Subcutaneous abdominal adipose tissue (tissue), 5 donors: ENCODE results near the gene GPR137B.
"Not testable (repeated sequence)": the region's sequence is repeated elsewhere in the genome, so short reads cannot be mapped to it uniquely, and the experiment has no call there.

Source experiments
- H3K27ac ChIP-seq: one replicate; pipeline ENCODE4 v1.7.0; 2013; ENCODE audit warnings: low read depth, mild to moderate bottlenecking, inconsistent platforms, low read length, moderate library complexity
- H3K27me3 ChIP-seq, 5 donors: one replicate each; pipeline ENCODE4 v1.7.0; 2013; ENCODE audit warnings: low read length in 5 of 5, inconsistent platforms in 1 of 5; ENCODE audit not compliant: control insufficient read depth in 5 of 5, insufficient read depth in 4 of 5
- H3K36me3 ChIP-seq, 5 donors: one replicate each; pipeline ENCODE4 v1.7.0; 2013; ENCODE audit warnings: low read length in 5 of 5; ENCODE audit not compliant: control insufficient read depth in 5 of 5, insufficient read depth in 5 of 5
- H3K4me1 ChIP-seq, 5 donors: one replicate each; pipeline ENCODE4 v1.7.0; 2013; ENCODE audit warnings: low read length in 5 of 5, mild to moderate bottlenecking in 3 of 5, moderate library complexity in 1 of 5; ENCODE audit not compliant: control insufficient read depth in 5 of 5, insufficient read depth in 5 of 5
- H3K4me3 ChIP-seq, 5 donors: one replicate each; pipeline ENCODE4 v1.7.0; 2013; ENCODE audit warnings: low read length in 5 of 5, low read depth in 1 of 5
- H3K9ac ChIP-seq, 5 donors: one replicate each; pipeline ENCODE4 v1.7.0; 2013; ENCODE audit warnings: low read length in 5 of 5, mild to moderate bottlenecking in 4 of 5, moderate library complexity in 3 of 5
- H3K9me3 ChIP-seq, 5 donors: one replicate each; pipeline ENCODE4 v1.7.0; 2013; ENCODE audit warnings: low read length in 5 of 5; ENCODE audit not compliant: control insufficient read depth in 5 of 5
- donor health status: healthy.
- donor health status: healthy.
- donor health status: healthy.
- donor health status: healthy.
- donor health status: healthy.

Gene GPR137B

GRCh38 chr1:236158719-236159118 lies 16.4 kb downstream of the GPR137B start:
- Histone ChIP-seq H3K27ac (no peak overlapping the region), H3K27me3 (no peaks in the 10 kb centered on the region), H3K4me3 (no peak overlapping the region), H3K36me3 (peaks cover 0 to 4% (median 0%) of the 10 kb centered on the region in 5 donors), H3K4me1 (peaks cover 0 to 8% (median 0%) of the 10 kb centered on the region in 5 donors), H3K9me3 (peaks cover 3 to 22% (median 15%) of the 10 kb centered on the region in 5 donors), H3K9ac (no peak overlapping the region)

GRCh38 chr1:236159704-236160539 lies 17.6 kb downstream of the GPR137B start:
- H3K9me3 ChIP-seq, result peaks cover 3 to 23% (median 15%) of the 10 kb centered on the region in 5 donors
- H3K27me3 ChIP-seq, result no peaks in the 10 kb centered on the region
- no peak overlapping the region for H3K27ac ChIP-seq
- H3K4me3 ChIP-seq, result no peak overlapping the region
- H3K4me1 ChIP-seq, result peaks cover 0 to 11% (median 0%) of the 10 kb centered on the region in 5 donors
- H3K36me3 ChIP-seq, result peaks cover 0 to 4% (median 0%) of the 10 kb centered on the region in 5 donors
- H3K9ac ChIP-seq, result no peak overlapping the region

DNA sequence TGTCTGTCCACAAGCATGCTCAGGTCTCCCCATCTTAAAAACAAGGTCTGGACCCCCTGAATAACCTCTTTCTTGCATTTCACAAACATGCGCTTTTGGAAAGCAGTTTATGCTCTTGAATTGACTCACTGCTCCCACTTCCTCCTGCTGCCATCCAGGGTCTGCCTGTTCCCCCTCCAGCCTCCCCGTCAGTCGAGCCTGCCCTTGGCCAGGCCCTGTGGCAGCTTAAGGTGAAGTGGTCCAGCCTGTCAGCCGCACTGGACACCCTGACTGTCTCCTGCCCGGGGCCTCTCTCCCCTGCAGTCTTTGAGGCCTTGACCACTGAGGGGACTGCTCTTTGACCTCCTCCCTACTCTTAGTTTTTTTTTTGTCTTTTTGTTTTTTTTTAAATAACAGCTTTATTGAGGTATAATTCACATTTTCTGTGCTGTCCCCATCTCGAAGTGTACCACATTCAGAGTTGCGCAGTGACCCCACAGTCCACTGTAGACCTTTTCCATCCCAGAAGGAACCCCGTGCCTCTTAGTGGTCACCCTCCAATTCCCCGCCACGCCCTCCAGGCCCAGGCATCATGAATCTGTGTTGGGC lies 18.3 kb downstream of the GPR137B start:
- H3K4me1 ChIP-seq, result peaks cover 0 to 11% (median 0%) of the 10 kb centered on the region in 5 donors
- peaks cover 0 to 4% (median 0%) of the 10 kb centered on the region in 5 donors for H3K36me3 ChIP-seq
- H3K27ac ChIP-seq, result no peak overlapping the region
- no peaks in the 10 kb centered on the region for H3K27me3 ChIP-seq
- H3K4me3 ChIP-seq, result peak overlapping the region in 1 of 5 donors; percentile 3
- peaks cover 3 to 23% (median 15%) of the 10 kb centered on the region in 5 donors for H3K9me3 ChIP-seq
- H3K9ac ChIP-seq, result no peak overlapping the region

DNA sequence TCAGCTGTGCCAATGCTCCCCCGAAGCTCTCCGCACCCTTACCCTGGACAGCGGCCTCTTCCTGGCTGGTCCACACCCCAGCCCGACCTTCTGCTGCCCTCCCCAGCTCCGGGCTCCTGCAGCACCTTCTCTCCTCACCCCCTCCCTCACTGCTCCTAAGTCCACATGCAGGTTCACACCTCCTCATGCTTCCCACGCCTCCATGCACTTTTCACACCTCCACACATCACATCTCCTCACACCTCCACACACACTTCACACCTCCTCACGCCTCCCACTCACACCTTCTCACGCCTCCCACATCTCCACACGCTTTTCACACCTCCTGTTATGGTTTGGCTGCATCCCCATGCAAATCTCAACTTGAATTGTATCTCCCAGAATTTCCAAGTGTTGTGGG lies 18.9 kb downstream of the GPR137B start:
- H3K27me3 ChIP-seq, result no peaks in the 10 kb centered on the region
- H3K9ac ChIP-seq, result no peak overlapping the region
- peaks cover 0 to 11% (median 0%) of the 10 kb centered on the region in 5 donors for H3K4me1 ChIP-seq
- peak overlapping the region in 1 of 5 donors; percentile 3 for H3K4me3 ChIP-seq
- H3K36me3 ChIP-seq, result peaks cover 0 to 4% (median 0%) of the 10 kb centered on the region in 5 donors
- peaks cover 3 to 23% (median 15%) of the 10 kb centered on the region in 5 donors for H3K9me3 ChIP-seq
- no peak overlapping the region for H3K27ac ChIP-seq

- not testable (repeated sequence) for H3K27ac ChIP-seq, H3K9ac ChIP-seq, H3K27me3 ChIP-seq, H3K36me3 ChIP-seq, H3K4me3 ChIP-seq
- Histone ChIP-seq H3K4me1 (peaks cover 0 to 11% (median 0%) of the 10 kb centered on the region in 5 donors), H3K9me3 (peaks cover 3 to 23% (median 15%) of the 10 kb centered on the region in 5 donors)
Observed at GRCh38 chr1:236161755-236162154, 19.4 kb downstream of the GPR137B start.

GRCh38 chr1:236163463-236164153 lies 21.3 kb downstream of the GPR137B start:
- Histone ChIP-seq H3K9ac (no peak overlapping the region), H3K27me3 (no peaks in the 10 kb centered on the region), H3K9me3 (peaks cover 3 to 23% (median 15%) of the 10 kb centered on the region in 5 donors), H3K36me3 (peaks cover 0 to 4% (median 0%) of the 10 kb centered on the region in 5 donors), H3K4me1 (peaks cover 0 to 14% (median 3%) of the 10 kb centered on the region in 5 donors), H3K27ac (peak overlapping the region; percentile 37), H3K4me3 (peak overlapping the region in 1 of 5 donors; percentile 22)

DNA sequence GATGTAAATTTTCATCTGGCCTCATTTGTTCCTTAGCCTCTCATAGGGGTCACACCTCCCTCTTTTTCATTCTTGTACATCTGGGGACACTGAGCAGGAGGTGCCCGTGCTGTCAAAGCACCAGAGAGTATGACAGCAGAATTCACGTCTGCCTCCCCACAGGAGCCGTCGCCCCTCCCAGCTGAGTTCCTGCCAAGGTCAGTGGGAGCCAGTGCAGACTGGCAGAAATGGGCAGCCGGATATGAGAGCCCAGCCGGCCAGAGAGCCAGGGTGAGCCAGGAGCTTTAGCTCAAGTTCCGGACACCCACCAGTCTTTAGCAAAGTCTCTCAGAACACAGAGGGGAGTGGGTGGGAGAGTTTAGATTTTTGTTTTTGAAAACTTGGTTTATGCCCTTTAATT lies 21.9 kb downstream of the GPR137B start:
- H3K9ac ChIP-seq, result no peak overlapping the region
- no peak overlapping the region for H3K27ac ChIP-seq
- no peak overlapping the region for H3K4me3 ChIP-seq
- H3K27me3 ChIP-seq, result no peaks in the 10 kb centered on the region
- peaks cover 3 to 23% (median 15%) of the 10 kb centered on the region in 5 donors for H3K9me3 ChIP-seq
- peaks cover 0 to 4% (median 0%) of the 10 kb centered on the region in 5 donors for H3K36me3 ChIP-seq
- peaks cover 0 to 21% (median 3%) of the 10 kb centered on the region in 5 donors for H3K4me1 ChIP-seq

DNA sequence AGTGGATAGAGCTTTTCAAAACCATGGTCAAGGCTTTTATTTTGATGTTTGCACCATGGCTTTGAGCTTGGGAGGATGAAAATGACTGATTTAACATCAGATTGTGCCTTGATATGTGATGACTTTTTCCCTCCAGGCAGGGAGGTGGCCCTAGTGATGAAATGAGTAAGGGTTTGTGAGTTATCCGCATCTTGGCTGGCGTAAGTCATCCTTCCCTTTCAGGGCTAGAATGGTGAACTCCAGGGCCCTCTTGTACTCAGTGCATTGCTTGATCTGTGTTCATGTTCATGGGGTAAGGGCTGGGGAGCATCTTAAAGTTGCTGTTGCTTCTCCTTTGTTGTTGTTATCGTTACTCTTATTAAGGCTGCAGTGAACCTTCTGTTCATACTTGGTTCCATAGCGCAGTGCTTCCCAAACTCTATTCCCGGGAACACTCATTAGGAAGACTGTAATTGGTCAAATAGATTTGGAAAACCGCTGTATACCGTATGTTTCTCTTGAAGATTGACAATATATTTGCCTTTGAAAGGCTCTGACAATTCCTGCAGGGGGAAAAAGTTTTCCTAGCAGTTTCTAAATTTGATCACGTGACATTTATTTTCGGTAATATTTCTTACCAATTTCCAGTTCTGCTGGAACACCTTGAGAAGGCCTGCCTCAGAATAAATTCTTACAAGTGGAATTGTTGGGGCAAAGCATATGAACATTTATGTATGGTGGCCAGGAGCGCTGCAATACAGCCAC lies 23.1 kb downstream of the GPR137B start:
- Histone ChIP-seq H3K4me1 (peaks cover 0 to 17% (median 3%) of the 10 kb centered on the region in 5 donors), H3K9ac (no peak overlapping the region), H3K27me3 (no peaks in the 10 kb centered on the region), H3K36me3 (peaks cover 0 to 4% (median 0%) of the 10 kb centered on the region in 5 donors), H3K4me3 (no peak overlapping the region), H3K9me3 (peaks cover 3 to 22% (median 15%) of the 10 kb centered on the region in 5 donors), H3K27ac (no peak overlapping the region)

- Histone ChIP-seq H3K36me3 (peaks cover 0 to 2% (median 0%) of the 10 kb centered on the region in 5 donors), H3K9ac (no peak overlapping the region), H3K9me3 (peaks cover 3 to 16% (median 13%) of the 10 kb centered on the region in 5 donors), H3K4me1 (peaks cover 0 to 17% (median 3%) of the 10 kb centered on the region in 5 donors), H3K27ac (no peak overlapping the region), H3K27me3 (no peaks in the 10 kb centered on the region), H3K4me3 (no peak overlapping the region)
Observed at GRCh38 chr1:236166041-236166440, 23.7 kb downstream of the GPR137B start.
